Osteocyte (in vitro differentiated cells): ENCODE measurements around the gene ARID2. TPM values are rescaled to one million over a fixed set of nuclear protein-coding genes. Genes with fewer than 3 reads are reported as not detected.

Experiments used
- DNase-seq: peaks from one replicate; pipeline ENCODE4 v3.0.0; 2021; ENCODE audit warnings: mixed read lengths; ENCODE audit not compliant: unreplicated experiment; ENCODE audit errors: extremely low spot score
- H3K27ac Mint-ChIP-seq: one replicate; pipeline ENCODE4 v1.8.0; 2021; ENCODE audit warnings: mild to moderate bottlenecking, mixed read lengths; ENCODE audit not compliant: unreplicated experiment
- H3K27me3 Mint-ChIP-seq: one replicate; pipeline ENCODE4 v1.8.0; 2021; ENCODE audit warnings: mixed read lengths; ENCODE audit not compliant: unreplicated experiment
- H3K36me3 Mint-ChIP-seq: one replicate; pipeline ENCODE4 v1.8.0; 2021; ENCODE audit warnings: mixed read lengths; ENCODE audit not compliant: unreplicated experiment
- H3K4me1 Mint-ChIP-seq: one replicate; pipeline ENCODE4 v1.8.0; 2021; ENCODE audit warnings: mixed read lengths; ENCODE audit not compliant: unreplicated experiment
- H3K4me3 Mint-ChIP-seq: one replicate; pipeline ENCODE4 v1.8.0; 2021; ENCODE audit warnings: mild to moderate bottlenecking, moderate library complexity, mixed read lengths; ENCODE audit not compliant: unreplicated experiment
- H3K9me3 Mint-ChIP-seq: one replicate; pipeline ENCODE4 v1.8.0; 2021; ENCODE audit warnings: mixed read lengths; ENCODE audit not compliant: unreplicated experiment
- total RNA-seq: library from RNA; stranded (reverse); gene quantifications from 2 replicates; pipeline ENCODE4 v1.2.1, GENCODE V29; 2021
- TF ChIP-seq, protein P1 (sequence below): fragments of 200-600 bp; sonication (generic); IDR thresholded peaks from 2 replicates; pipeline ENCODE4 v1.5.0; 2021; ENCODE audit warnings: antibody characterized with exemption, mild to moderate bottlenecking, moderate library complexity

Gene ARID2
- total RNA-seq, 1 donor from 2014 or later = 38.1 TPM

- H3K9me3 Mint-ChIP-seq = peaks cover 6% of the 10 kb centered on the region
- DNase-seq = no peak
- TF ChIP-seq, protein P1, sequence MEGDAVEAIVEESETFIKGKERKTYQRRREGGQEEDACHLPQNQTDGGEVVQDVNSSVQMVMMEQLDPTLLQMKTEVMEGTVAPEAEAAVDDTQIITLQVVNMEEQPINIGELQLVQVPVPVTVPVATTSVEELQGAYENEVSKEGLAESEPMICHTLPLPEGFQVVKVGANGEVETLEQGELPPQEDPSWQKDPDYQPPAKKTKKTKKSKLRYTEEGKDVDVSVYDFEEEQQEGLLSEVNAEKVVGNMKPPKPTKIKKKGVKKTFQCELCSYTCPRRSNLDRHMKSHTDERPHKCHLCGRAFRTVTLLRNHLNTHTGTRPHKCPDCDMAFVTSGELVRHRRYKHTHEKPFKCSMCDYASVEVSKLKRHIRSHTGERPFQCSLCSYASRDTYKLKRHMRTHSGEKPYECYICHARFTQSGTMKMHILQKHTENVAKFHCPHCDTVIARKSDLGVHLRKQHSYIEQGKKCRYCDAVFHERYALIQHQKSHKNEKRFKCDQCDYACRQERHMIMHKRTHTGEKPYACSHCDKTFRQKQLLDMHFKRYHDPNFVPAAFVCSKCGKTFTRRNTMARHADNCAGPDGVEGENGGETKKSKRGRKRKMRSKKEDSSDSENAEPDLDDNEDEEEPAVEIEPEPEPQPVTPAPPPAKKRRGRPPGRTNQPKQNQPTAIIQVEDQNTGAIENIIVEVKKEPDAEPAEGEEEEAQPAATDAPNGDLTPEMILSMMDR = no peak
- no peak overlapping the region for H3K4me3 Mint-ChIP-seq
- H3K27ac Mint-ChIP-seq = no peak overlapping the region
- H3K4me1 Mint-ChIP-seq = peaks cover 15% of the 10 kb centered on the region
- peaks cover 17% of the 10 kb centered on the region for H3K36me3 Mint-ChIP-seq
- H3K27me3 Mint-ChIP-seq = no peaks in the 10 kb centered on the region
Measured at GRCh38 chr12:45768194-45768593, 38.7 kb downstream of the ARID2 start.

DNA sequence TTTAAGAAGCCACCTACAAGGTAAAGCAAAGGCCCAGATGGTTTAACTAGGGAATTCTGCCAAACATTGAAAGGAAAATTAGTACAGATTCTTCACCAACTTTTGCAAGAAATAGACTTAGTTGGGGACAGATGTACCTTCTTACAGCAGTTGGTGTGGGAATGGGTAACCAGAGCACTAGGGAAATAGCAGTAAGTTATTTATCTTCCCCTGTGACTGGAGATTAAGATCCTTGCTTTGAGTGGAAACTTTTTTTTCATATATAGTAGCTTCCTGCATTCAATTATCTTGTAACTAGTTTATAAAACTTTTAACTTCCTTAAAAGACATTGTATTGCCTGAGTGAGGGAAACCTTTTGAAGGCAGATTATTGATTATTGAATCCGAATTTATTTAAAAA, 44.2 kb downstream of the ARID2 start:
- Mint-ChIP-seq H3K27me3 (no peaks in the 10 kb centered on the region), H3K4me1 (peaks cover 21% of the 10 kb centered on the region), H3K9me3 (peaks cover 6% of the 10 kb centered on the region), H3K4me3 (no peak overlapping the region), H3K36me3 (peaks cover 11% of the 10 kb centered on the region), H3K27ac (no peak overlapping the region)
- TF ChIP-seq, protein P1 = no peak
- DNase-seq = no peak

- TF ChIP-seq, protein P1 = no peak
- peaks cover 21% of the 10 kb centered on the region for H3K4me1 Mint-ChIP-seq
- no peak overlapping the region for H3K4me3 Mint-ChIP-seq
- H3K27me3 Mint-ChIP-seq = no peaks in the 10 kb centered on the region
- peaks cover 2% of the 10 kb centered on the region for H3K36me3 Mint-ChIP-seq
- DNase-seq = no peak
- H3K9me3 Mint-ChIP-seq = peaks cover under 1% of the 10 kb centered on the region
- no peak overlapping the region for H3K27ac Mint-ChIP-seq
Measured at GRCh38 chr12:45774508-45775162, 45.1 kb downstream of the ARID2 start.

GRCh38 chr12:45775465-45775864, 46.0 kb downstream of the ARID2 start:
- H3K9me3 Mint-ChIP-seq = no peaks in the 10 kb centered on the region
- no peak overlapping the region for H3K4me3 Mint-ChIP-seq
- H3K36me3 Mint-ChIP-seq = peaks cover 2% of the 10 kb centered on the region
- no peak for DNase-seq
- no peaks in the 10 kb centered on the region for H3K27me3 Mint-ChIP-seq
- TF ChIP-seq, protein P1 = no peak
- no peak overlapping the region for H3K27ac Mint-ChIP-seq
- H3K4me1 Mint-ChIP-seq = peaks cover 23% of the 10 kb centered on the region

DNA sequence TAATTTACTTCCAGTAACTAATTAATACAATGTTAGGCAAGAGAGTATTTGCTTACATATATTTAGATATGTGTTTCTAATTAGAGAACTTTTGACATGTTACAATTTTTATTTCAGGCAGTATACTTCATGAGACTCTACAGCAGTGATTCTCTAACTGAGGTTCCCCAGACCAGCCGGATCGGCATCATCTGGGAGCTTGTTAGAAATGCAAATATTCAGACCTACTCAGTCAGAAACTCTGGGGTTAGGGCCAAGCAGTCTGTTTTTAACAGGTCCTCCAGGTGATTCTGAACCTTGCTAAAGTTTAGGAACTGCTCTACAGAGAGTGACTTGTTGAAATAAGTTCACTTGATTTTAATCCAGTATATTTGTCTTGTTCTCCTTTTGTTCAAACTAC, 46.5 kb downstream of the ARID2 start:
- H3K27me3 Mint-ChIP-seq = no peaks in the 10 kb centered on the region
- TF ChIP-seq, protein P1 = no peak
- peaks cover 2% of the 10 kb centered on the region for H3K36me3 Mint-ChIP-seq

More for the DNA sequence above, 46.5 kb downstream of the ARID2 start:
- H3K9me3 Mint-ChIP-seq = no peaks in the 10 kb centered on the region
- H3K27ac Mint-ChIP-seq = no peak overlapping the region
- no peak for DNase-seq
- peaks cover 23% of the 10 kb centered on the region for H3K4me1 Mint-ChIP-seq
- H3K4me3 Mint-ChIP-seq = no peak overlapping the region
